Liver (tissue), 3 donors: Measurements from ENCODE around the gene NTF4.

ENCODE experiments used
- CTCF ChIP-seq: fragments of 150-350 bp; IDR thresholded peaks from 2 replicates; pipeline ENCODE4 v1.5.1; 2017; ENCODE audit warnings: improper control_type of control experiment, low read depth, low read length; ENCODE audit not compliant: missing input control
- EGR1 ChIP-seq, 2 donors: IDR thresholded peaks; 2 replicates each; pipeline ENCODE4 v1.6.1; 2016 to 2018; ENCODE audit warnings: antibody characterized with exemption in 2 of 2, low read depth in 2 of 2
- MAX ChIP-seq: IDR thresholded peaks from 2 replicates; pipeline ENCODE4 v1.6.1; 2016; ENCODE audit warnings: antibody characterized with exemption
- RAD21 ChIP-seq, 2 donors: IDR thresholded peaks; 2 replicates each; pipeline ENCODE4 v1.6.1; 2016; ENCODE audit warnings: antibody characterized with exemption in 2 of 2, mild to moderate bottlenecking in 2 of 2
- ZBTB33 ChIP-seq: IDR thresholded peaks from 2 replicates; pipeline ENCODE4 v1.6.1; 2016; ENCODE audit warnings: antibody characterized with exemption
- donor health status: healthy.
- donor health status: healthy.

GRCh38 chr19:49019242-49019932 lies 45.2 kb downstream of the NTF4 start:
- TF ChIP-seq CTCF (no peak), ZBTB33 (no peak), EGR1 (IDR thresholded peaks at IDR 0.05; ENCODE audit: low read depth in 2 of 2) (no peak), MAX (no peak), RAD21 (IDR thresholded peaks at IDR 0.05) (no peak)
